ENCODE data around the gene DRC1. TPM values are rescaled to one million over a fixed set of nuclear protein-coding genes. Genes with fewer than 3 reads are reported as not detected.
"Not testable (repeated sequence)": the region's sequence is repeated elsewhere in the genome, so short reads cannot be mapped to it uniquely, and the experiment has no call there.

The DRC1 gene
- 0.13 and 0.18 TPM in 2 replicates for total RNA-seq

DNA sequence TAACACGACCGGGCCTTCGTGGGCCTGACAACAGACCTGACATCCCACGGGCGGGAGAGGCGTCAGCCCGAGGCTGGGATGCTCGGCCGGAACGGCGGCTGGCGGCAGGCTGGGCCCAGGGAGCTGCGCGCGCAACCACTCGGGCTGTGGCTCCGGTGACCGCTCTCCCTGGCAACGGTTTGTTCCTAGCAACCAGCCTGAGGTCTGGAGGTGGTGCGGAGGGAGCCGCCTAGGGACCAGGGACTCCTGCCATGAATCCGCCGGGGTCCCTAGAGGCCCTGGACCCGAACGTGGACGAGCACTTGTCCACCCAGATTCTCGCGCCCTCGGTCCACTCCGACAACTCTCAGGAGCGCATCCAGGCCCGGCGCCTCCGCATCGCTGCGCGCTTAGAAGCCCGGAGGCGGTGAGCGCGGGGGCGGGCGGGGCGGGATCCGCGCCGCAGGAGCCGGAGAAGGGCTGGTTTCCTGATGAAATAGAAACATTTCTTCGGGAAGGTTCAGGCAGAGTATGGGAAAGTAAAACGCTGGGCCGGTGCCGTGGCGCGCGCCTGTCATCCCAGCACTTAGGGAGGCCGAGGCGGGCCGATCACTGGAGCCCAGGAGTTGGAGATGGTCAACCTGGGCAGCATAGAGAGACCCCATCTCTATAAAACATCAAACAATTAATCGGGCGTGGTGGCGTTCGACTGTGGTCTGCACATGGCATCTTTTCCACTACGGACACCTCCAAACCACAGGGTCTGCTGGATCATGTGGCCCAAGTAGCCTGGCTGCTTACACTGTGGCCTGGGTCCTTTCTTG lies at the start of gene DRC1:
Gene DRC1, plus strand, starts transcription at position 182 of the 803 bp plus-strand sequence. Its CDS starts 70 bp downstream, at position 252.
- peak; percentile 13 for DNase-seq (ENCODE audit: low read depth, low spot score)

DNA sequence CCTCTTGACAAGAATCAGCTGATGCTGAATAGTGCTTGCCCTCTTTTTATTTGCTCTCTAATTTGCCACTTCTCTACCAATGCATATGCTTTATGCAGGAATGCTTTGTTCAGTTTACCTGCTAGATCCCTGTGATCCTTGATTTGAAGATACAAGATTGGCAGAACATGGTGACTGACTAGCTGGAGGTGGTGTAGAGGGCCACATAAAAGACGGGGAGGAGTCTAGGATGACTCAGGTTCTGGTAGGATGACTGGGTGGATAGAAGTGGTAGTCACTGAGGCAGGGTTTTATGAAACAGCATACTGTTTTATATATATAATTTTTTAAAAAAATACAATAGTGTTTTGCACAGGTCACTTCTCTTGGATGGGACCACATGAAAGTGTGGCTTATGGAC lies 48.8 kb upstream of the DRC1 start:
- DNase-seq (ENCODE audit: low read depth, low spot score): no peak

DNA sequence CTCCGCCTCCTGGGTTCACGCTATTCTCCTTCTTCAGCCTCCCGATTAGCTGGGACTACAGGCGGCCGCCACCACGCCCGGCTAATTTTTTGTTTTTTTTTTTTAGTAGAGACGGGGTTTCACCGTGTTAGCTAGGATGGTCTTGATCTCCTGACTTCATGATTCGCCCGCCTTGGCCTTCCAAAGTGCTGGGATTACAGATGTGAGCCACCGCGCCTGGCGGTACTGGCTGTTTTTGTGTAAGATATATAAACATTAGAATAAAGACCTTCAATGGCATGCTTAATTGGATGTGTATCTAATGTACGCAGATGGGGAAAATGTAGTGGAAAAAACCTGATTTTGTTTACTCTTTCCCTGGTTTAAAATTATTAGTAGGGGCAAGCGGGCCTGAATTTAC lies 47.3 kb upstream of the DRC1 start:
- DNase-seq (ENCODE audit: low read depth, low spot score): not testable (repeated sequence)

DNA sequence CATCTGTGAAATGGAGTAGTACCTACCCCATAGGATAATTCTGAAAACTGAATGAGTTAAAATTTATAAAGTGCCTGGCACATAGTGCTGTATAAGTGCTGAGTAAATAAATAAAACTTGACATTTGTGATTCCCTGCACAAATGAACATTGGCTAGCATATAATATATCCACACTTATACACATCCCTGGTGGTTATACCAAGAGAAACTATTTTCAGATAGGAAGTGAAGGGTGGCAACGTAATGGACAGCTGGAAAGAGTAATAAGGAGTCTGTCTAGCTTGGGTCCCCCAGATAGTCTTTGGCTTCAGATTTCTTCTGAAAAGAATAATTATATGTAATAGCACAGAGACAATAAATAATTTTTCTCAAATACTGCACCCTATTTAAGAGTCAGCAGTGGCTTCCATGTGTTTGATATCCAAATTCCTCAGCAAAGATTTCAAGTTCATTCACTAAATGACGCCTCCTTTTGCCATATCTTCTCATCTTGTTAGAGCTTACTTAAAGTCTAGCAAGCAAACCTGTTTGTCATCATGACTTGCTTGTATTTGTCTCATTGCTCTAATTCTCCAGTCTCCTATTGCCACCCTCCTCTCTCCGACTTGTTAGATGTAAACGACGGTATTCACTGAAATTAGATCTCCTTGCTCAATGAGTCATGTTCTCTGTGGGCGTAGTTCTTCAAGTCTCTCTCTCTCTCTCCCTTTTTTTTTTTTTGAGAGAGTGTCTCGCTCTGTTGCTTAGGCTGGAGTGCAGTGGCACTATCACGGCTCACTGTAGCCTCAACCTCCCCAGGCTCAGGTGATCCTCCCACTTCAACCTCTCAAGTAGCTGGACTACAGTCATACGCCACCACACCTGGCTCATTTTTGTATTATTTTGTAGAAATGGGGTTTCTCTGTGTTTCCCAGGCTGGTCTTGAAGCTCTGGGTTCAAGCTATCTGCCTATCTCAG lies 46.4 kb upstream of the DRC1 start:
- DNase-seq (ENCODE audit: low read depth, low spot score): no peak

DNA sequence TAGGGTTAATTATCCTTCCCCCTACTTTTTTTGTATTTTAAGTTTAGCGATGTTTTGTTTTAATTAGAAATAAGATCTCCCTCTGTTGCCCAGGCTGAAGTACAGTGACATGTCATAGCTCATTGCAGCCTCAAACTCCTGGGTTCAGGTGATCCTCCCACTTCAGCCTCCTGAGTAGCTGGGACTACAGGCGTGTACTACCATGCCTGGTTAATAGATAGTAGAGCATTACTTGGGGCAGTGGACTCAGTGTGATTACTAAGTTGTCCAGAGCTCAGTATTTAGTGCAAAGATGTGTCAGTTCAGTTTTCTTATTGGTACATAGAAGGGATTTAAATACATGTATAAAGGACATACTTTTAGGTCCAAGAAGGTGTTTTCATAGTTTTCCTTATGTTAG lies 45.6 kb upstream of the DRC1 start:
- no peak for DNase-seq (ENCODE audit: low read depth, low spot score)

DNA sequence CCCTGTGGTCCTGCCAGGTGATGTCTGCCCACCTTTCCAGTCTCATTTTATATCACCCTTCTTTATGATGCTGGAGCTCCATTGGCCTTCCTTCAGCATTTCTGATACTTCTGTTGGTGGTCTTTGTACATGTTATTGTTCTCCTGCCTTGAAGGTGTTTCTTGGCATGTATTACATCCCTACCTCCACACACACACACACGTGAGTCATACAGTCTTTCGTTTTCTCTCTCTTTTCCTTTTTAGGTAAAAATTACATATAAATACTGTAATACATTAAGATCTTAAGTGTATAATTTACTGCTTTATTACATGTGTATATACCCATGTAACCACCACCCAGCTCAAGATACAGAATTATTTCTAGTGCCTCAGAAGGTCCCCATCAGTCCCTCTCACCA lies 44.9 kb upstream of the DRC1 start:
- DNase-seq (ENCODE audit: low read depth, low spot score): no peak

DNA sequence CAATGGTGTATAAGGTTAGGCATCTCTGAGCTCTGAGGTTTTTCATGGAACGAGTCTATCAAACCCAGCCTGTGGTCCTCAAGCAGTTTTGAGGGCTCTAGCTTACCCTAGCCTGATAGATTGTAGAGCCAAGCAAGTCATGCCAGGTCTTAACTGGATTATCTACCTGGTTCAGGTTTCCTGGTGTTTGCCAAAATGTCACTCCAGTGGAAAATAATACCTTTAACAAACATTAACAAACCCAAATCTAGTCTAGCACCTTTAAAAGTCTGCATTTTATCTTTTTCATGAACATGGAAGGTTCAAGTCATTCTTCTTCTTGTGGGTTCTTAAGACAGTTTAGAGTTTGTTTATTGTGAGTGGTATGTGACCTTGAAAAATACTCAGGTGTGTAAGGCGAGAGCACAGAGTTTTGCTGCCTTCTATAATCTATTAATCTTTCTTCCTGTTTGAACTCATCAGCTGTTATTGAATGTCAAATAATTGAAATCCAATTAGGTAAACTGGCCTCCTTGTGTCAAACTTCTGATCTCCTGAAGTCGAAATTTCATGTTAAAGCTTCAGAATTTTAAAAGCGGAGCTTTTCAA lies 41.7 kb upstream of the DRC1 start:
- DNase-seq (ENCODE audit: low read depth, low spot score): no peak

DNA sequence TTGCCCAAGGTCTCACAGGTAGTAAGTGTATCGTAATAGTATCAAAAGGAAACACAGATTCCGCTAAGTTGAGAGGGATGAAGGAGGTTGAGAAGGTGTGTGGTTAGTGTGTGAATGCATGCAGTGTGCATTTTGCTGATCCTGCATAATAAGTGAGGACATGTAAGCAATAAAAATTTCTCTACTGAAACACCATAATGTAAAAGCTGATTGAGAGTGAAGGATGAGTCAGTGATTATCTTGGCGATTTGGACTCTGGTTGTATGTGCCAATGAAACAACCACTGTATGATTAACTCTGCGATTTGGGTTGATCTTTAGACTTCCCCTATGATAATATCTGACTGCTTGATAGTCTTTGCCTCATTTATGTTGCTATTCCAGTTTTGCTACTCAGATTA lies 38.4 kb upstream of the DRC1 start:
- DNase-seq (ENCODE audit: low read depth, low spot score): no peak

DNA sequence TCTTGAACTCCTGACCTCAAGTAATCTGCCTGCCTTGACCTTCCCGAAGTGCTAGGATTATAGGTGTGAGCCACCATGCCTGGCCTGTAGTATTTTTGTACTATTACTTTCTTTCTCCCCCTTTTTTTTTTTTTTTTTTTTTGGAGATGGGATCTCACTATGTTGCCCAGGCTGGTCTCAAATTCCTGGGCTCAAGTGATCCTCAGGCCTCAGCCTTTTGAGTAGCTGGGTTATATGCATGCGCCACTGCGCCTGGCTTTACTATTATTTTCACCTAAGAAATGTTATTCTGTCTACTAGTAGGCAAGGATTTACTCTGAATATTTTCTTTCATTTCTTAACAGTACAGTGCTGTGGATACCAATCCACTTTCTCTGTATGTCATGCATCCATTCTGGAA lies 37.8 kb upstream of the DRC1 start:
- no peak for DNase-seq (ENCODE audit: low read depth, low spot score)

DNA sequence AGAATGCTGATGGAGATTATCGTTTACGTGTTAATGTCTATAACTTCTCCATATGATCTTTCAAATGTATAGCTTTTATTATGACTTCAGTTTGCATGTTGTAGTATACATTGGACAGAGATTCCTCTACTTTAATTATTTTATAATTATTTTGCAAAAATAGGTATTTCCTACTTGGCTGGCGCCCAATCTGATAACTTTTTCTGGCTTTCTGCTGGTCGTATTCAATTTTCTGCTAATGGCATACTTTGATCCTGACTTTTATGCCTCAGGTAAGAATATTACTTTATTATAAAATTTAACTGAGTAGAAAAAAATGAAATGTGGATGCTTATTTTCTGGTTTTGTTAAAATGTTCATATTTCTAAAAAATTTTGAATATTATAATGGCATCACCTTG lies 37.1 kb upstream of the DRC1 start:
- no peak for DNase-seq (ENCODE audit: low read depth, low spot score)

DNA sequence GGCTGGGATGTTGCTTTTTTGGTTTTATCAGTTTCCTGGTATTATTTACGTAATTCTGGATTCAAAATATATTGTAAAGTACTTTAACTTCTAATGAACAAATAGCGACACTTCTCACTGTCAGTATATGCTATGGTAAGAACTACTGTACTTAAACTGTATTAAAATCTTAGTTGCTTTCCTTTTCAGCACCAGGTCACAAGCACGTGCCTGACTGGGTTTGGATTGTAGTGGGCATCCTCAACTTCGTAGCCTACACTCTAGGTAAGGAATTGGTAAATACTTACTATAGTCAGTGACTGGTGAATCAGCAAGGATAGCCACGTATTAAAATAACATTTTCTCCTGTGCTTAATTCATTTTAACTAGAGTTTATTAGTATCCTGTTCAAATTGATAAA lies 34.8 kb upstream of the DRC1 start:
- DNase-seq (ENCODE audit: low read depth, low spot score): no peak

DNA sequence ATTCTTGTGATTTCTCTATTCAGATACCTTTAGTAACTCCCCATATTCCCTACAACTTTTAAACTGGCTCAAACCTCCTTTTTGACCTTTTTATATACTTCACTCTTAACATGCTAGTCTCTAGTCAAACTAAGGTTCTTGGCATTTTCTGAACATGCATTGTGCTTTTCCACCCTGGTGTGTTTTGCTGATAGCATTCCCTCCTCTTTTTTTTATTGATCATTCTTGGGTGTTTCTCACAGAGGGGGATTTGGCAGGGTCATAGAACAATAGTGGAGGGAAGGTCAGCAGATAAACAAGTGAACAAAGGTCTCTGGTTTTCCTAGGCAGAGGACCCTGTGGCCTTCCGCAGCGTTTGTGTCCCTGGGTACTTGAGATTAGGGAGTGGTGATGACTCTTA lies 32.1 kb upstream of the DRC1 start:
- DNase-seq (ENCODE audit: low read depth, low spot score): not testable (repeated sequence)

DNA sequence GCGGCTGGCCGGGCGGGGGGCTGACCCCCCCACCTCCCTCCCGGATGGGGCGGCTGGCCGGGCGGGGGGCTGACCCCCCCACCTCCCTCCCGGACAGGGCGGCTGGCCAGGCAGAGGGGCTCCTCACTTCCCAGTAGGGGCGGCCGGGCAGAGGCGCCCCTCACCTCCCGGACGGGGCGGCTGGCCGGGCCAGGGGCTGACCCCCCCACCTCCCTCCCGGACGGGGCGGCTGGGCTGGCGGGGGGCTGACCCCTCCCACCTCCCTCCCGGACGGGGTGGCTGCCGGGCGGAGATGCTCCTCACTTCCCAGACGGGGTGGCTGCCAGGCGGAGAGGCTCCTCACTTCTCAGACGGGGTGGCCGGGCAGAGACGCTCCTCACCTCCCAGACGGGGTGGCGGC lies 30.8 kb upstream of the DRC1 start:
- DNase-seq (ENCODE audit: low read depth, low spot score): not testable (repeated sequence)

DNA sequence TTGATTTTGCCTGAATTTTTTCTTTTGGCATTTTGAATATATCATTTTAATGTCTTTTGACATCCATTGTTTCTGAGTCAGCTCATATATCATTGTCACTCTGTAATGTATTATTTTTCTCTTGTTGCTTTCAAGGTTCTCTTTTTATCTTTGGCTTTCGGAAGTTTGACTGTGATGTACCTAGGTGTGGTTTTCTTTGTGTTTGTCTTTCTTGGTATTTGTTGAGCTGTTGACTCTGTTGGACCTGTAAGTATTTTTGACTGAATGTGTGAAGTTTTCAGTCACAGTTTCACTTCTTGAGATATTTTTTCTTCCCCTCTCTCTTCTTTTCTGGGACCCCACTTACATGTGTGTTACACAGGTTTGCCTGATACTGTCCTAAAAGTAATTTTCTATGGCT lies 24.9 kb upstream of the DRC1 start:
- DNase-seq (ENCODE audit: low read depth, low spot score): no peak

DNA sequence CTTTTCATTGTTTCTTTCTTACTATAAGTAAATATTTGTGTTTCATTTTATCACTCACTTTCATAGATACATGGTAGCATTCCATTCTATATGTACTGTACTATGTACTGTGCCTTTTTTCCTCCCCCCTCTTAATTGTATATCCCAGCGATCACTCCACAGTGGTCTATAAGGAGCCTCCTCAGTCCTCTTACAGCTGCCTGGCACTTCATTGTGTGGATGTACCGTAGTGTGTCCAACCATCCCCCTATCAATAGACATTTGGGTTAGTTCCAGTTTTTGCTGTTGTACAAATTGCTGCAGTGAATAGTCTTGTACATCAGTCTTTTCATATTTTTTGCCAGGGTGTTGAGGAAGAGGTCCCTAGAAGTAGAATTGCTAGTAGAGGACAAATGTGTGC lies 21.4 kb upstream of the DRC1 start:
- no peak for DNase-seq (ENCODE audit: low read depth, low spot score)

DNA sequence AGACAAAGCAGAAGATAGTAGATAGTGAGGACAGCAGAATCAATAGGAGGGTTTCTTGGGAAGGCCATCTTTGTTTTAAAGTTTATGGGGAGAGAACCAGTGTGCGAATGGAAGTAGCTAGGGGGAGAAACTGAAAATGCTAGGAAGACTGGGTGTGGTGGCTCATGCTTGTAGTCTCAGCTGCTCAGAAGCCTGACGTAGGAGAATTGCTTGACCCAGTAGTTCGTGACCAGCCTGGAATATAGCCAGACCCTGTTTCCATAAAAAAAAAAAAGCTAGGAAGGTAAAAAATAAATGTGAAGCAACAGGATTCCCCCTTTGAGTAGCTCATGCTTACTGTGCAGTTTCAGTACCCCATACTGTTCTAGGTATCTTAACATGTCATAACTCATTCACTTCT lies 19.2 kb upstream of the DRC1 start:
- DNase-seq (ENCODE audit: low read depth, low spot score): no peak

DNA sequence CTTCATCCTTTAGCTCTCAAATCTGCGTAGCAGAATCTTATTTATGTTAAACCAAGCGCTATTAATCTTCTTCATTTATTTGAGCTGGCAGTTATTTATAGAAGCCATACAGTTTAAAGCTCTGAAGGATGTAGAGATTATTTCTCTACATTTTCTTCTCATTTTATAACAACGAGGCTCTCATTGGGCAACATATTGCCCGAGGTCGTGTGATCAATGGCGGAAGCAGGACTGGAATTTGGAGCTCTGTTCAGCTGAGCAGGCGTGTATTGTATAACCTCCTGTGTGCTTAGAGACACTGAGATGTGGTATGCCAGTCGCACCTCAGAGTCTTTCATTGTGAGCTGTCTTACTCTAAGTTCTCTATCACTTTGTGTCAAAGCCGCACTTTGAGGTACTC lies 17.5 kb upstream of the DRC1 start:
- no peak for DNase-seq (ENCODE audit: low read depth, low spot score)

DNA sequence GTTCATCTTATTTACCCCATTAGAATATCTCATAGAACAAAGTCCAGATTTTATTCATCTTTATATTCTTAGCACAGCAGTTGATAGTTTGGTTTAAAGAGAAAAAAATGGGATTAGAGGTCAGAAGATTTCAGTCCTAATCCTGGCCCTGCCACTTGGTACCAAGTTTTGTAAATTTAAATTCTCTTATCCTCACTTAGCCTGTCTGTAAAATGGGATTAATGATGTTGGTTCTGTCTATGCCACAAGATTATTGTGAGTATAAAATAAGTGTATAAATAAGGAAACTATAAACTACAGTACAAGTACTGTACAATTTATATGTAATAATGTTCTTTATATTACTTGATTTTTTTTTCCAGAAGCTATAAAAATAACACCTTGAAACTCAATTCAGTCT lies 17.1 kb upstream of the DRC1 start:
- no peak for DNase-seq (ENCODE audit: low read depth, low spot score)

DNA sequence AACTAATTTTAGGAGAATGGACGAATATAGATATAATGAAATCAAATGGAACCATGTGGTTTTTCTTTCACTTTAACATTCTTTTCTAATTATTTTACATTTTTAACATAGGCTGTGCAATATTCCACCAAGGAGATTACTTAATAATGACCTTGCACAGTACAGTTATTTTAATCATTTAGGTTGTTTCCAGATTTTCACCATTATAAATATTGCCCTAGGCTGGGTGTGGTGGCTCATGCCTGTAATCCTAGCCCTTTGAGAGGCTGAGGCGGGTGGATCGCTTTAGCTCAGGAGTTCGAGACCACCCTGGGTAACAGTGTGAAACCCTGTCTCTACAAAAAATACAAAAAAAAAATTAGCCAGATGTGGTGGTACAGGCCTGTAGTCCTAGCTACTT lies 14.5 kb upstream of the DRC1 start:
- no peak for DNase-seq (ENCODE audit: low read depth, low spot score)

DNA sequence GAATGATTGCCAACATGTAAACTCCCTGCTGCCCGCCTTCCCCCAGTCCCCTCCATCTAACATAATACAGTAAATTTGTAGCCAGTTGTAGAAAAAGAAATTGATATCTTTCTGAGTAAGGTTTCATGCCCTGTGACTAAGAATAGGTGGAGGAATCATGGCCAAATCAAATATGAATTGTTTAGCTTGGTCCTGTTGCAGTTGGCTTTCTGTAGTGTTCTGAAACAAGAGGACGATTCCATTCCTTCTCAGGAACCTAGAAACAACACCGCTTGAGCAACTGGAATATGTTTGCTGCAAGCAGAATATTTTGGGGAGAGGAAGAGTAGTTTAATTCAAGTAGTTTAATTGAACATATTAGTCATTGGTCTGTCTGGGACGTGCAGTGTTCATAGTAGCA lies 7.0 kb upstream of the DRC1 start:
- no peak for DNase-seq (ENCODE audit: low read depth, low spot score)

DNA sequence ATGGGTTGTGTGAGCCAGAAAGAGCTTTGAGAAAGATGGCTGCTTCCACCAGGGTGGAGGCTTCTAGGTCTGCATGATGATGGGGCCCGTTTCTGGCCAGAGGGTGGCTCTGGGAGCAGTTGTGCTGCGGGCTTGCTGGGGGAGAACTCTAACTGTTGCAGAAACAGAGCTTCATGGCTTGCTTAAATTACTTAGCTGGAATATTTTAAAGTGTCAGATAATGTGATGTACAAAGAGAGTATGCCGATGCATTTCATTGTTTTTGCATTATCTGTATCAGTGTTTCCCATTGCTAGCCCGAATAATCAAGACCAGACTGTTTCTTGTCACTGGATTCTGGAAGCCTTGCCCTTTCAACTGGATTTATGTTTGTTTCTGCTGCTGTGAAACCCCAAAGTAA lies 6.3 kb upstream of the DRC1 start:
- DNase-seq (ENCODE audit: low read depth, low spot score): no peak

DNA sequence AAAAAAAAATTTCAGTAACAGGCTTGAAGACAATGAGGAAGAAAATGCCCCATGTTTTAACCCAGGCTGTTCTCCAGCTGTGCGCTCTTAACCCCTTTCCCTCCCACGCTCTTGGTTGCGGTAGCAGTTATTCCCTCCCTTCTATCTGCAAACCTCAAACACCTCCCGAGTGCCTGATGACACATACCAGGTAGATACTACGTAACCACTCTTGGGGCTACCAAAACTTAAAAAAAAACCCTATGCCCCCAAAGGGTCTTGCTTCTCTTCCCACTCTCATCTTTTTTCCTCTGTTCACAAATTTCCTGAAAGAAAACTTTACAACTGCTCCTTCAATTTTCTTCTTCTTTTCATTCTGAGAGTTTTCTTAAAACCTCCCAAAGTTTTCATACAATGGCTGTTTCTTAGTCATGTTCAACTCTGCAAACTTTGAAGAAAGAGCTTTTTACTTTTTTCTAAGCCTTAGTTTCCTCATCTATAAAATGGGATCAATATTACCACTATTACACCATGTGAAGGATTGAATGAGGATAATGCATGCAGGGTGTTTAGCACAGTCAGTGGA lies 4.9 kb upstream of the DRC1 start:
- DNase-seq (ENCODE audit: low read depth, low spot score): no peak

Measured in pulmonary artery endothelial cell (primary cell).